GM18867 (cell line): ENCODE data around the gene CDK2AP2.

Experiments
- ATAC-seq: cut with Tn5 transposase; IDR thresholded peaks from one replicate; pipeline ENCODE4 v1.9.1; 2021; ENCODE audit warnings: mild to moderate bottlenecking, moderate library complexity; ENCODE audit not compliant: unreplicated experiment

Gene CDK2AP2

GRCh38 chr11:67504005-67504949 is 3.7 kb downstream of the CDK2AP2 start:
- no peak for ATAC-seq

- no peak for ATAC-seq
Observed at GRCh38 chr11:67503119-67504004, 4.6 kb downstream of the CDK2AP2 start.

- no peak for ATAC-seq
Observed at GRCh38 chr11:67502328-67502979, 5.5 kb downstream of the CDK2AP2 start.

- no peak for ATAC-seq
Observed at GRCh38 chr11:67501854-67502253, 6.1 kb downstream of the CDK2AP2 start.

GRCh38 chr11:67500831-67501715 is 6.9 kb downstream of the CDK2AP2 start:
- ATAC-seq = no peak

- ATAC-seq = no peak
Observed at GRCh38 chr11:67500484-67500821, 7.5 kb downstream of the CDK2AP2 start.

GRCh38 chr11:67499808-67500483 is 8.0 kb downstream of the CDK2AP2 start:
- no peak for ATAC-seq

- ATAC-seq = no peak
Observed at GRCh38 chr11:67498544-67498972, 9.4 kb downstream of the CDK2AP2 start.

GRCh38 chr11:67497656-67498291 is 10.2 kb downstream of the CDK2AP2 start:
- ATAC-seq = no peak

GRCh38 chr11:67496113-67496512 is 11.8 kb downstream of the CDK2AP2 start:
- no peak for ATAC-seq

GRCh38 chr11:67495234-67496005 is 12.5 kb downstream of the CDK2AP2 start:
- ATAC-seq = no peak

GRCh38 chr11:67494371-67495233 is 13.4 kb downstream of the CDK2AP2 start:
- no peak for ATAC-seq

- ATAC-seq = no peak
Observed at GRCh38 chr11:67493548-67494370, 14.2 kb downstream of the CDK2AP2 start.

GRCh38 chr11:67492801-67493547 is 15.0 kb downstream of the CDK2AP2 start:
- no peak for ATAC-seq

- no peak for ATAC-seq
Observed at GRCh38 chr11:67492069-67492727, 15.8 kb downstream of the CDK2AP2 start.
